Urinary bladder (tissue), 4 donors: ENCODE data around the gene MACROD2. TPM values are rescaled to one million over a fixed set of nuclear protein-coding genes. Genes with fewer than 3 reads are reported as not detected.

Experiments
- DNase-seq: peaks from one replicate; pipeline ENCODE4 v3.0.0-alpha.2; 2015; ENCODE audit errors: extremely low spot score
- H3K27ac ChIP-seq: one replicate; pipeline ENCODE4 v1.5.1; 2013; ENCODE audit warnings: low read depth, mild to moderate bottlenecking, moderate library complexity
- H3K36me3 ChIP-seq: one replicate; pipeline ENCODE4 v1.6.1; 2013; ENCODE audit warnings: mild to moderate bottlenecking, moderate library complexity; ENCODE audit not compliant: insufficient read depth
- H3K4me1 ChIP-seq: one replicate; pipeline ENCODE4 v1.6.1; 2013; ENCODE audit warnings: mild to moderate bottlenecking, moderate library complexity; ENCODE audit not compliant: insufficient read depth
- H3K4me3 ChIP-seq: one replicate; pipeline ENCODE4 v1.5.1; 2013; ENCODE audit warnings: low read depth, low read length
- WGBS: extraction: QIAGEN DNeasy Blood & Tissue Kit; methylation state at CpG from one replicate; pipeline ENCODE4 v1.1.7; 2013; 5-methylcytosine and 5-hydroxymethylcytosine counted together
- polyA plus RNA-seq: library from polyadenylated mRNA; stranded (reverse); fragments of 200-250 nt; gene quantifications from one replicate; pipeline ENCODE4 v1.2.3, GENCODE V29; 2013
- total RNA-seq: library from RNA; depleted of rRNA; stranded (reverse); fragments of >200 nt; gene quantifications from one replicate; pipeline ENCODE4 v1.2.3, GENCODE V29; 2014
- donor health status: healthy with polysubstance abuse.
- donor health status: healthy.

Gene MACROD2
- total and polyA plus RNA-seq, 2 donors = 3.0 to 28.2 TPM

- no peaks in the 10 kb centered on the region for H3K4me1 ChIP-seq
- 91% methylated on average over 2 of the region's 2 CpGs for WGBS
- H3K36me3 ChIP-seq = no peaks in the 10 kb centered on the region
- no peak overlapping the region for H3K27ac ChIP-seq
- DNase-seq = no peak
- H3K4me3 ChIP-seq = no peak overlapping the region
These were observed 714.1 kb downstream of the MACROD2 start for GRCh38 chr20:14709439-14709838.

- Histone ChIP-seq H3K4me1 (no peaks in the 10 kb centered on the region), H3K36me3 (no peaks in the 10 kb centered on the region), H3K4me3 (no peak overlapping the region), H3K27ac (no peak overlapping the region)
- WGBS = 81% methylated on average over 2 of the region's 2 CpGs
- no peak for DNase-seq
These were observed 715.6 kb downstream of the MACROD2 start for GRCh38 chr20:14710951-14711350.

- H3K4me1 ChIP-seq = no peaks in the 10 kb centered on the region
- H3K36me3 ChIP-seq = no peaks in the 10 kb centered on the region
- no peak overlapping the region for H3K27ac ChIP-seq
- no peak for DNase-seq
- 44% methylated on average over 2 of the region's 2 CpGs for WGBS
- no peak overlapping the region for H3K4me3 ChIP-seq
These were observed 716.3 kb downstream of the MACROD2 start for GRCh38 chr20:14711652-14712051.

GRCh38 chr20:14712302-14712739 is 717.0 kb downstream of the MACROD2 start:
- H3K36me3 ChIP-seq = no peaks in the 10 kb centered on the region
- H3K4me3 ChIP-seq = no peak overlapping the region
- WGBS = 18% methylated on average over 6 of the region's 6 CpGs
- H3K27ac ChIP-seq = no peak overlapping the region
- DNase-seq = peak; percentile 51
- H3K4me1 ChIP-seq = no peaks in the 10 kb centered on the region

GRCh38 chr20:14715400-14715799 is 720.1 kb downstream of the MACROD2 start:
- H3K4me1 ChIP-seq = no peaks in the 10 kb centered on the region
- WGBS = 88% methylated on average over 3 of the region's 3 CpGs

GRCh38 chr20:14716351-14716801 is 721.1 kb downstream of the MACROD2 start:
- Histone ChIP-seq H3K36me3 (no peaks in the 10 kb centered on the region), H3K27ac (no peak overlapping the region), H3K4me3 (no peak overlapping the region), H3K4me1 (no peaks in the 10 kb centered on the region)
- WGBS = 75% methylated on average over 5 of the region's 5 CpGs
- DNase-seq = no peak

More at GRCh38 chr20:14715400-14715799, 720.1 kb downstream of the MACROD2 start:
- no peak overlapping the region for H3K4me3 ChIP-seq
- H3K27ac ChIP-seq = no peak overlapping the region
- DNase-seq = no peak
- no peaks in the 10 kb centered on the region for H3K36me3 ChIP-seq

- no peak for DNase-seq
- Histone ChIP-seq H3K4me3 (no peak overlapping the region), H3K27ac (no peak overlapping the region), H3K36me3 (no peaks in the 10 kb centered on the region), H3K4me1 (no peaks in the 10 kb centered on the region)
- WGBS = 56% methylated on average over 6 of the region's 6 CpGs
These were observed 722.1 kb downstream of the MACROD2 start for GRCh38 chr20:14717134-14717999.

GRCh38 chr20:14720251-14720650 is 724.9 kb downstream of the MACROD2 start:
- H3K36me3 ChIP-seq = no peaks in the 10 kb centered on the region
- DNase-seq = no peak
- no peaks in the 10 kb centered on the region for H3K4me1 ChIP-seq
- WGBS = 85% methylated on average over 4 of the region's 4 CpGs
- H3K27ac ChIP-seq = no peak overlapping the region
- H3K4me3 ChIP-seq = no peak overlapping the region

GRCh38 chr20:14721926-14722452 is 726.7 kb downstream of the MACROD2 start:
- H3K36me3 ChIP-seq = no peaks in the 10 kb centered on the region
- DNase-seq = no peak
- H3K4me1 ChIP-seq = no peaks in the 10 kb centered on the region
- no peak overlapping the region for H3K4me3 ChIP-seq
- H3K27ac ChIP-seq = no peak overlapping the region
- 90% methylated on average over 1 of the region's 1 CpG for WGBS

GRCh38 chr20:14723614-14724013 is 728.3 kb downstream of the MACROD2 start:
- no peaks in the 10 kb centered on the region for H3K4me1 ChIP-seq
- no peak overlapping the region for H3K4me3 ChIP-seq
- H3K36me3 ChIP-seq = no peaks in the 10 kb centered on the region
- no peak for DNase-seq
- WGBS = 92% methylated on average over 3 of the region's 3 CpGs
- H3K27ac ChIP-seq = no peak overlapping the region

GRCh38 chr20:14724036-14724435 is 728.7 kb downstream of the MACROD2 start:
- no peaks in the 10 kb centered on the region for H3K4me1 ChIP-seq
- WGBS = 94% methylated on average over 1 of the region's 1 CpG
- no peaks in the 10 kb centered on the region for H3K36me3 ChIP-seq
- H3K4me3 ChIP-seq = no peak overlapping the region
- no peak for DNase-seq
- no peak overlapping the region for H3K27ac ChIP-seq

GRCh38 chr20:14724468-14724867 is 729.2 kb downstream of the MACROD2 start:
- 41% methylated on average over 1 of the region's 1 CpG for WGBS
- Histone ChIP-seq H3K36me3 (no peaks in the 10 kb centered on the region), H3K4me1 (no peaks in the 10 kb centered on the region), H3K4me3 (no peak overlapping the region), H3K27ac (no peak overlapping the region)
- DNase-seq = no peak

- no peak for DNase-seq
- H3K4me1 ChIP-seq = no peaks in the 10 kb centered on the region
- no peaks in the 10 kb centered on the region for H3K36me3 ChIP-seq
- WGBS = 96% methylated on average over 3 of the region's 3 CpGs
- H3K4me3 ChIP-seq = no peak overlapping the region
- no peak overlapping the region for H3K27ac ChIP-seq
These were observed 731.3 kb downstream of the MACROD2 start for GRCh38 chr20:14726591-14726990.

- H3K36me3 ChIP-seq = no peaks in the 10 kb centered on the region
- no peak overlapping the region for H3K4me3 ChIP-seq
- no peaks in the 10 kb centered on the region for H3K4me1 ChIP-seq
- no peak for DNase-seq
- no peak overlapping the region for H3K27ac ChIP-seq
- 93% methylated on average over 1 of the region's 1 CpG for whole genome bisulfite sequencing
These were observed 732.3 kb downstream of the MACROD2 start for GRCh38 chr20:14727485-14728150.
